Thyroid gland (tissue), 4 donors: ENCODE results near the gene SLC9A2.

Experiments used
- POLR2A ChIP-seq, 2 donors: fragments of 450-650 bp; IDR thresholded peaks; one replicate each; pipeline ENCODE4 v1.6.1; 2017; ENCODE audit warnings: antibody characterized with exemption in 2 of 2, mild to moderate bottlenecking in 2 of 2, moderate library complexity in 1 of 2
- TF ChIP-seq, protein P1 (sequence below), 6 experiments: fragments of 200-600 bp in 3 of 6; fragments of 450-650 bp in 3 of 6; sonication (generic) in 3 of 6; IDR thresholded peaks; one replicate each; pipeline ENCODE4 v1.5.1; 2016 to 2019; ENCODE audit warnings: antibody characterized with exemption in 6 of 6, mild to moderate bottlenecking in 2 of 6, inconsistent platforms in 1 of 6, moderate library complexity in 1 of 6

DNA sequence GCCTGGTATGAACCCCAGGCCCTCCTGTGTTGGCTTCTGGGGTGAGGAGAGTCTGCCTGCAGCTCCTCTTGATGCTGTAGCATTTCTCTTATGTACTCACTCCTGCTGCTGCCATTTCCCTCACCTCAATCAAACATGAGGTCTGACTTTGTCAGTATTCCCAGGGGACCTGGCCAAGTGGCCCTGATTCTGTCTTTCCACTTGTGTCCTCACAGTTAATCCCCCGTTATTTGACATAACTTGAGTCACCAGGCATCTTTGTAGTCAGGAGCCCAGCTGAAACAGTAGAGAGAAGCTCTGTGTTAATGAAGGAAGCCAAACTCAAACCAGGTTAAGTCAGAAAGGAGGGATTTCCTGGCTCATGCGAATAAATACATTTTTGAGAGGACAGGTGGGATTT is 55.0 kb downstream of the SLC9A2 start:
- TF ChIP-seq, protein P1, sequence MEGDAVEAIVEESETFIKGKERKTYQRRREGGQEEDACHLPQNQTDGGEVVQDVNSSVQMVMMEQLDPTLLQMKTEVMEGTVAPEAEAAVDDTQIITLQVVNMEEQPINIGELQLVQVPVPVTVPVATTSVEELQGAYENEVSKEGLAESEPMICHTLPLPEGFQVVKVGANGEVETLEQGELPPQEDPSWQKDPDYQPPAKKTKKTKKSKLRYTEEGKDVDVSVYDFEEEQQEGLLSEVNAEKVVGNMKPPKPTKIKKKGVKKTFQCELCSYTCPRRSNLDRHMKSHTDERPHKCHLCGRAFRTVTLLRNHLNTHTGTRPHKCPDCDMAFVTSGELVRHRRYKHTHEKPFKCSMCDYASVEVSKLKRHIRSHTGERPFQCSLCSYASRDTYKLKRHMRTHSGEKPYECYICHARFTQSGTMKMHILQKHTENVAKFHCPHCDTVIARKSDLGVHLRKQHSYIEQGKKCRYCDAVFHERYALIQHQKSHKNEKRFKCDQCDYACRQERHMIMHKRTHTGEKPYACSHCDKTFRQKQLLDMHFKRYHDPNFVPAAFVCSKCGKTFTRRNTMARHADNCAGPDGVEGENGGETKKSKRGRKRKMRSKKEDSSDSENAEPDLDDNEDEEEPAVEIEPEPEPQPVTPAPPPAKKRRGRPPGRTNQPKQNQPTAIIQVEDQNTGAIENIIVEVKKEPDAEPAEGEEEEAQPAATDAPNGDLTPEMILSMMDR (IDR thresholded peaks at IDR 0.05): no peak
- no peak for TF ChIP-seq POLR2A (IDR thresholded peaks at IDR 0.05)
